Psoas muscle (tissue), 8 donors: ENCODE measurements around the gene RTTN. TPM values are rescaled to one million over a fixed set of nuclear protein-coding genes. Genes with fewer than 3 reads are reported as not detected.

ENCODE experiments used
- ATAC-seq, 4 donors: fragments of 200-7000 bp; cut with Tn5 transposase; one replicate each; pipeline ENCODE4 v1.9.1; 2020; ENCODE audit warnings: moderate library complexity in 3 of 4, mild to moderate bottlenecking in 2 of 4
- DNase-seq, 2 donors: peaks; one replicate each; pipeline ENCODE4 v3.0.0-alpha.2; 2020
- H3K27ac ChIP-seq: fragments of 200-600 bp; one replicate; pipeline ENCODE4 v1.8.0; 2022
- H3K27me3 ChIP-seq, 3 donors: fragments of 200-600 bp in 1 of 3; one replicate each; pipeline versions ENCODE4 v1.6.1 to v1.8.0; 2013 to 2022; ENCODE audit warnings: low read length in 2 of 3, mild to moderate bottlenecking in 2 of 3, moderate library complexity in 1 of 3; ENCODE audit not compliant: insufficient read depth in 3 of 3
- H3K36me3 ChIP-seq, 2 donors: fragments of 200-600 bp in 1 of 2; one replicate each; pipeline versions ENCODE4 v1.6.1 to v1.8.0; 2013 to 2022; ENCODE audit warnings: low read depth in 1 of 2, mild to moderate bottlenecking in 1 of 2, moderate library complexity in 1 of 2; ENCODE audit not compliant: insufficient read depth in 1 of 2
- H3K4me1 ChIP-seq: fragments of 200-600 bp; one replicate; pipeline ENCODE4 v1.8.0; 2022
- H3K4me3 ChIP-seq: fragments of 200-600 bp; one replicate; pipeline ENCODE4 v1.8.0; 2022; ENCODE audit warnings: mild to moderate bottlenecking
- H3K9me3 ChIP-seq: fragments of 200-600 bp; one replicate; pipeline ENCODE4 v1.8.0; 2022
- WGBS, 3 donors: extraction: QIAGEN DNeasy Blood & Tissue Kit; methylation state at CpG; one replicate each; pipeline versions ENCODE4 v1.1.6 to v1.1.7; 2013; 5-methylcytosine and 5-hydroxymethylcytosine counted together
- intact Hi-C, 2 donors: fragments of 100-400 bp; cut with DNase I; formaldehyde crosslinking; loops; one replicate each; pipeline versions ENCODE4 v1.11.0 to v1.14.2; 2022
- polyA plus RNA-seq, 3 donors: library from polyadenylated mRNA; stranded (reverse); fragments of 200-250 nt; gene quantifications; one replicate each; pipeline ENCODE4 v1.2.3, GENCODE V29; 2013
- total RNA-seq, 4 donors: library from RNA; stranded (reverse); fragmentation: NEBNext Ultra II Directional in 2 of 4; extraction: Animal tissue kit (Norgen Biotek cat#: 25700) in 2 of 4; gene quantifications; one replicate each; pipeline versions ENCODE4 v1.2.1 to v1.2.4, GENCODE V29; 2021 to 2023
- TF ChIP-seq, protein P1 (sequence below): fragments of 200-600 bp; IDR thresholded peaks from one replicate; pipeline ENCODE4 v1.8.0; 2022; ENCODE audit warnings: antibody characterized with exemption
- donor health status: healthy with polysubstance abuse.
- donor health status: DM: no; HTN: no; CAD: no; lungs with moderate emphysema.
- donor health status: Bipolar disorder and iron deficiency.
- donor health status: healthy.
- donor health status: DM: yes; HTN: yes; CAD: no.
- donor health status: DM: no; HTN: no; CAD: no.
- donor health status: DM: no; HTN: no; CAD: no.
- donor health status: DM: yes; HTN: yes; CAD: no.

The RTTN gene
- total and polyA plus RNA-seq, 7 donors: 1.6 to 7.1 (median 3.9) TPM

- H3K9me3 ChIP-seq: no peaks in the 10 kb centered on the region
- TF ChIP-seq, protein P1, sequence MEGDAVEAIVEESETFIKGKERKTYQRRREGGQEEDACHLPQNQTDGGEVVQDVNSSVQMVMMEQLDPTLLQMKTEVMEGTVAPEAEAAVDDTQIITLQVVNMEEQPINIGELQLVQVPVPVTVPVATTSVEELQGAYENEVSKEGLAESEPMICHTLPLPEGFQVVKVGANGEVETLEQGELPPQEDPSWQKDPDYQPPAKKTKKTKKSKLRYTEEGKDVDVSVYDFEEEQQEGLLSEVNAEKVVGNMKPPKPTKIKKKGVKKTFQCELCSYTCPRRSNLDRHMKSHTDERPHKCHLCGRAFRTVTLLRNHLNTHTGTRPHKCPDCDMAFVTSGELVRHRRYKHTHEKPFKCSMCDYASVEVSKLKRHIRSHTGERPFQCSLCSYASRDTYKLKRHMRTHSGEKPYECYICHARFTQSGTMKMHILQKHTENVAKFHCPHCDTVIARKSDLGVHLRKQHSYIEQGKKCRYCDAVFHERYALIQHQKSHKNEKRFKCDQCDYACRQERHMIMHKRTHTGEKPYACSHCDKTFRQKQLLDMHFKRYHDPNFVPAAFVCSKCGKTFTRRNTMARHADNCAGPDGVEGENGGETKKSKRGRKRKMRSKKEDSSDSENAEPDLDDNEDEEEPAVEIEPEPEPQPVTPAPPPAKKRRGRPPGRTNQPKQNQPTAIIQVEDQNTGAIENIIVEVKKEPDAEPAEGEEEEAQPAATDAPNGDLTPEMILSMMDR: no peak
- no peaks in the 10 kb centered on the region for H3K27me3 ChIP-seq
- no peak overlapping the region for H3K4me3 ChIP-seq
- intact Hi-C loops: no loop called here
- no peak overlapping the region for H3K27ac ChIP-seq
- 54 to 80% (median 76%) methylated on average over 2 of the region's 2 CpGs for WGBS, 3 donors
- peaks cover 5% of the 10 kb centered on the region for H3K4me1 ChIP-seq
- H3K36me3 ChIP-seq: peaks cover 0 to 9% of the 10 kb centered on the region in 2 donors
- ATAC-seq: peak in 1 of 4 donors; percentile 46
- DNase-seq: no peak
Observed at GRCh38 chr18:70046207-70046606, 159.3 kb downstream of the RTTN start.

- no peak overlapping the region for H3K27ac ChIP-seq
- H3K36me3 ChIP-seq: no peaks in the 10 kb centered on the region
- DNase-seq (no peak), ATAC-seq (peak in 2 of 4 donors; percentile 42 to 47)
- intact Hi-C loops: no loop called here
- H3K4me3 ChIP-seq: no peak overlapping the region
- H3K4me1 ChIP-seq: peaks cover 5% of the 10 kb centered on the region
- 62 to 65% (median 63%) methylated on average over 4 of the region's 4 CpGs for WGBS, 3 donors
- H3K9me3 ChIP-seq: no peaks in the 10 kb centered on the region
- TF ChIP-seq, protein P1: no peak
- no peaks in the 10 kb centered on the region for H3K27me3 ChIP-seq
Observed at GRCh38 chr18:70044632-70045031, 160.9 kb downstream of the RTTN start.

- 46 to 67% (median 53%) methylated on average over 4 of the region's 4 CpGs for WGBS, 3 donors
- TF ChIP-seq, protein P1: no peak
- intact Hi-C loops: no loop called here
Observed at GRCh38 chr18:70041459-70042050, 163.9 kb downstream of the RTTN start.

GRCh38 chr18:70039186-70039585 is 166.3 kb downstream of the RTTN start:
- H3K9me3 ChIP-seq: no peaks in the 10 kb centered on the region
- intact Hi-C loops: no loop called here
- ATAC-seq (no peak), DNase-seq (no peak)
- no peak overlapping the region for H3K4me3 ChIP-seq
- 91 to 94% (median 93%) methylated on average over 2 of the region's 2 CpGs for WGBS, 3 donors
- H3K4me1 ChIP-seq: no peaks in the 10 kb centered on the region
- peaks cover 0 to 9% of the 10 kb centered on the region in 2 donors for H3K36me3 ChIP-seq
- H3K27ac ChIP-seq: no peak overlapping the region
- TF ChIP-seq, protein P1: no peak
- H3K27me3 ChIP-seq: no peaks in the 10 kb centered on the region

More at GRCh38 chr18:70041459-70042050, 163.9 kb downstream of the RTTN start:
- no peaks in the 10 kb centered on the region for H3K9me3 ChIP-seq
- no peak overlapping the region for H3K4me3 ChIP-seq
- no peaks in the 10 kb centered on the region for H3K27me3 ChIP-seq
- DNase-seq (no peak), ATAC-seq (no peak)
- H3K27ac ChIP-seq: no peak overlapping the region
- H3K36me3 ChIP-seq: peaks cover 0 to 9% of the 10 kb centered on the region in 2 donors
- H3K4me1 ChIP-seq: no peaks in the 10 kb centered on the region
